Measurements from ENCODE around the gene VCP. TPM values are rescaled to one million over a fixed set of nuclear protein-coding genes. Genes with fewer than 3 reads are reported as not detected.

Gene VCP
- total RNA-seq, 3 donors from 2014 or later, result 150 to 193 (median 174) TPM

- ATAC-seq, result peak; percentile 27
These were observed 42.6 kb upstream of the VCP start for GRCh38 chr9:35114840-35115628.

GRCh38 chr9:35114113-35114839 is 41.9 kb upstream of the VCP start:
- TF ChIP-seq CTCF (IDR thresholded peaks at IDR 0.05), result no peak
- Histone ChIP-seq H3K36me3 (ENCODE audit: low read depth) (no peaks in the 10 kb centered on the region), H3K9me3 (no peaks in the 10 kb centered on the region), H3K4me3 (no peak overlapping the region), H3K4me1 (ENCODE audit: low read depth) (peaks cover 38% of the 10 kb centered on the region)
- intact Hi-C loops (cut with DNase I, micrococcal nuclease), result loop anchor here in 1 of 2 donors (10.0 kb wide), 1 partner anchor 361 kb away; no protein-coding TSS in a partner anchor
- ATAC-seq (peak; percentile 40), DNase-seq (peak; percentile 82 to 91 (median 84))

More at GRCh38 chr9:35114840-35115628, 42.6 kb upstream of the VCP start:
- no peak for TF ChIP-seq CTCF (IDR thresholded peaks at IDR 0.05)
- peaks cover 37% of the 10 kb centered on the region for H3K4me1 ChIP-seq (ENCODE audit: low read depth)
- H3K4me3 ChIP-seq, result peak overlapping the region; percentile 24
- peak; percentile 77 to 87 (median 78) for DNase-seq
- no peaks in the 10 kb centered on the region for H3K9me3 ChIP-seq
- H3K36me3 ChIP-seq (ENCODE audit: low read depth), result no peaks in the 10 kb centered on the region
- intact Hi-C loops (cut with DNase I, micrococcal nuclease), result loop anchor here (5.0 to 10.0 kb wide), 2 partner anchors 142 to 360 kb away; no protein-coding TSS in a partner anchor

- intact Hi-C loops (cut with DNase I, micrococcal nuclease), result loop anchor here in 1 of 2 donors (10.0 kb wide), 1 partner anchor 362 kb away; no protein-coding TSS in a partner anchor
- H3K4me3 ChIP-seq, result no peak overlapping the region
- ATAC-seq, result no peak
These were observed 40.0 kb upstream of the VCP start for GRCh38 chr9:35112257-35113020.

GRCh38 chr9:35111001-35111933 is 38.8 kb upstream of the VCP start:
- H3K4me1 ChIP-seq (ENCODE audit: low read depth), result peaks cover 32% of the 10 kb centered on the region
- H3K36me3 ChIP-seq (ENCODE audit: low read depth), result no peaks in the 10 kb centered on the region
- H3K4me3 ChIP-seq, result peak overlapping the region; percentile 36
- ATAC-seq, result peak; percentile 76
- no peak for TF ChIP-seq CTCF (IDR thresholded peaks at IDR 0.05)
- intact Hi-C loops (cut with DNase I, micrococcal nuclease), result loop anchor here in 1 of 2 donors (10.0 kb wide), 1 partner anchor 364 kb away; no protein-coding TSS in a partner anchor
- H3K9me3 ChIP-seq, result no peaks in the 10 kb centered on the region
- DNase-seq, result peak; percentile 98 to 99 (median 98)

More at GRCh38 chr9:35112257-35113020, 40.0 kb upstream of the VCP start:
- no peak for TF ChIP-seq CTCF (IDR thresholded peaks at IDR 0.05)
- DNase-seq, result peak in 1 of 3 donors; percentile 62
- peaks cover 38% of the 10 kb centered on the region for H3K4me1 ChIP-seq (ENCODE audit: low read depth)
- H3K9me3 ChIP-seq, result no peaks in the 10 kb centered on the region
- H3K36me3 ChIP-seq (ENCODE audit: low read depth), result no peaks in the 10 kb centered on the region
